ENCODE data around the gene AHR. TPM values are rescaled to one million over a fixed set of nuclear protein-coding genes. Genes with fewer than 3 reads are reported as not detected.

Gene AHR
- total RNA-seq, 2 experiments from 2014 or later, result 95.2 to 95.7 TPM

GRCh38 chr7:17384400-17384799 is 85.9 kb downstream of the AHR start:
- intact Hi-C loops (cut with DNase I, micrococcal nuclease), result no loop called here
- ChIA-PET POLR2A (no interaction called here), CTCF (no interaction called here)
- ATAC-seq (ENCODE audit: poor library complexity) (no peak), DNase-seq (no peak)
- Histone ChIP-seq H3K4me3 (ENCODE audit: low read length) (no peak overlapping the region), H3K36me3 (ENCODE audit: insufficient read depth, low read length) (no peaks in the 10 kb centered on the region), H3K27ac (ENCODE audit: low read depth in 1 of 2, low read length in 2 of 2) (no peak overlapping the region), H3K9me3 (ENCODE audit: control insufficient read depth in 1 of 2, insufficient read depth in 1 of 2, low read length in 2 of 2) (no peaks in the 10 kb centered on the region), H3K4me1 (ENCODE audit: insufficient read depth, low read length) (no peaks in the 10 kb centered on the region), H3K27me3 (ENCODE audit: control insufficient read depth in 1 of 2, insufficient read depth in 2 of 2, low read length in 2 of 2) (no peaks in the 10 kb centered on the region)
- H3K27ac Mint-ChIP-seq, result no peak overlapping the region
- H3K4me1 Mint-ChIP-seq (ENCODE audit: low read depth), result no peaks in the 10 kb centered on the region
- H3K36me3 Mint-ChIP-seq (ENCODE audit: low read depth), result no peaks in the 10 kb centered on the region
- H3K27me3 Mint-ChIP-seq, result no peaks in the 10 kb centered on the region
- H3K4me3 Mint-ChIP-seq, result no peak overlapping the region
- no peaks in the 10 kb centered on the region for H3K9me3 Mint-ChIP-seq
- TF ChIP-seq CTCF (IDR thresholded peaks at IDR 0.05), result no peak

- CTCF ChIA-PET, result interaction anchor here (1.2 to 1.4 kb wide), 2 partner anchors 11 to 23 kb away, joined by 3 to 4 read pairs; no protein-coding TSS in a partner anchor
- no peaks in the 10 kb centered on the region for H3K27me3 ChIP-seq (ENCODE audit: control insufficient read depth in 1 of 2, insufficient read depth in 2 of 2, low read length in 2 of 2)
- H3K36me3 ChIP-seq (ENCODE audit: insufficient read depth, low read length), result no peaks in the 10 kb centered on the region
- H3K4me1 ChIP-seq (ENCODE audit: insufficient read depth, low read length), result no peaks in the 10 kb centered on the region
- POLR2A ChIA-PET, result no interaction called here
- no peaks in the 10 kb centered on the region for H3K4me1 Mint-ChIP-seq (ENCODE audit: low read depth)
- intact Hi-C loops (cut with DNase I, micrococcal nuclease), result no loop called here
- peaks cover 6% of the 10 kb centered on the region for H3K27me3 Mint-ChIP-seq
- no peak overlapping the region for H3K27ac Mint-ChIP-seq
- no peak overlapping the region for H3K27ac ChIP-seq (ENCODE audit: low read depth in 1 of 2, low read length in 2 of 2)
- ATAC-seq (ENCODE audit: poor library complexity) (no peak), DNase-seq (no peak)
- no peak overlapping the region for H3K4me3 Mint-ChIP-seq
- H3K9me3 Mint-ChIP-seq, result no peaks in the 10 kb centered on the region
- no peak overlapping the region for H3K4me3 ChIP-seq (ENCODE audit: low read length)
- no peaks in the 10 kb centered on the region for H3K36me3 Mint-ChIP-seq (ENCODE audit: low read depth)
- no peak for TF ChIP-seq CTCF (IDR thresholded peaks at IDR 0.05)
- H3K9me3 ChIP-seq (ENCODE audit: control insufficient read depth in 1 of 2, insufficient read depth in 1 of 2, low read length in 2 of 2), result no peaks in the 10 kb centered on the region
These were observed 87.2 kb downstream of the AHR start for GRCh38 chr7:17385612-17386011.

- CTCF ChIA-PET, result no interaction called here
- H3K27ac ChIP-seq (ENCODE audit: low read depth in 1 of 2, low read length in 2 of 2), result no peak overlapping the region
- H3K4me1 Mint-ChIP-seq (ENCODE audit: low read depth), result no peaks in the 10 kb centered on the region
- intact Hi-C loops (cut with DNase I, micrococcal nuclease), result no loop called here
- TF ChIP-seq CTCF (IDR thresholded peaks at IDR 0.05), result no peak
- ATAC-seq (ENCODE audit: poor library complexity), result no peak
- no peak overlapping the region for H3K4me3 Mint-ChIP-seq
- POLR2A ChIA-PET, result no interaction called here
- H3K27me3 Mint-ChIP-seq, result peaks cover 9% of the 10 kb centered on the region
- no peaks in the 10 kb centered on the region for H3K4me1 ChIP-seq (ENCODE audit: insufficient read depth, low read length)
- no peak for DNase-seq
- H3K27ac Mint-ChIP-seq, result no peak overlapping the region
- no peaks in the 10 kb centered on the region for H3K27me3 ChIP-seq (ENCODE audit: control insufficient read depth in 1 of 2, insufficient read depth in 2 of 2, low read length in 2 of 2)
- H3K9me3 ChIP-seq (ENCODE audit: control insufficient read depth in 1 of 2, insufficient read depth in 1 of 2, low read length in 2 of 2), result peaks cover 7 to 11% of the 10 kb centered on the region in 2 experiments
- no peak overlapping the region for H3K4me3 ChIP-seq (ENCODE audit: low read length)
- H3K9me3 Mint-ChIP-seq, result peaks cover 4% of the 10 kb centered on the region
- no peaks in the 10 kb centered on the region for H3K36me3 ChIP-seq (ENCODE audit: insufficient read depth, low read length)
- H3K36me3 Mint-ChIP-seq (ENCODE audit: low read depth), result peaks cover 4% of the 10 kb centered on the region
These were observed 91.9 kb downstream of the AHR start for GRCh38 chr7:17390392-17390791.

Data from CD4-positive, alpha-beta T cell (primary cell).